ENCODE data around the gene PPP1R26. TPM values are rescaled to one million over a fixed set of nuclear protein-coding genes. Genes with fewer than 3 reads are reported as not detected.
"Not testable (repeated sequence)": the region's sequence is repeated elsewhere in the genome, so short reads cannot be mapped to it uniquely, and the experiment has no call there.

The PPP1R26 gene
- total and polyA plus RNA-seq, 2 of the 8 experiments (the other 6 are each of a cell fraction or from before 2014, with no cell fraction given): 9.8 to 32.7 TPM

- H2BK12ac ChIP-seq (ENCODE audit: low read depth, low read length); H3K36me3 ChIP-seq (ENCODE audit: control insufficient read depth in 2 of 4, insufficient read depth in 4 of 4, low read length in 3 of 4); H3K4ac ChIP-seq (replicated peaks; ENCODE audit: insufficient read length, low read depth, low read length); H3K79me1 ChIP-seq (ENCODE audit: low read depth, low read length); H2BK120ac ChIP-seq (replicated peaks; ENCODE audit: low read depth, low read length); DNase-seq (ENCODE audit: low read depth in 1 of 2, low spot score in 2 of 2); H4K91ac ChIP-seq (replicated peaks; ENCODE audit: insufficient read length, low read length); H3K9me3 ChIP-seq (ENCODE audit: insufficient read depth in 2 of 2, low read depth in 1 of 2, low read length in 1 of 2); H3K14ac ChIP-seq (ENCODE audit: insufficient read length); H3K18ac ChIP-seq (ENCODE audit: extremely low read depth, low read length); H3K23me2 ChIP-seq (ENCODE audit: low read depth, low read length); H3K27me3 ChIP-seq (replicated peaks in 1 of 4; ENCODE audit: control insufficient read depth in 3 of 4, extremely low read depth in 1 of 4, insufficient read depth in 3 of 4, low read length in 3 of 4); POLR2A ChIA-PET (ENCODE audit: partially characterized antibody); H4K20me1 ChIP-seq (replicated peaks in 1 of 2; ENCODE audit: control insufficient read depth in 1 of 2, insufficient read depth in 2 of 2, low read length in 2 of 2); H2AK5ac ChIP-seq (ENCODE audit: low read depth, low read length); H3K23ac ChIP-seq (ENCODE audit: insufficient read length); H4K8ac ChIP-seq (ENCODE audit: extremely low read depth, insufficient read depth, low read length); H3K56ac ChIP-seq (replicated peaks; ENCODE audit: insufficient read length, low read depth, low read length); H3K4me3 ChIP-seq (ENCODE audit: extremely low read depth in 1 of 4, insufficient read depth in 2 of 4, low read depth in 3 of 4, low read length in 4 of 4); H2BK20ac ChIP-seq (ENCODE audit: low read length); H3K79me2 ChIP-seq (ENCODE audit: control insufficient read depth in 1 of 2, insufficient read depth in 2 of 2, low read length in 2 of 2); H2BK5ac ChIP-seq (ENCODE audit: low read depth, low read length); H3K4me1 ChIP-seq (replicated peaks in 1 of 4; ENCODE audit: control insufficient read depth in 3 of 4, insufficient read depth in 4 of 4, low read length in 3 of 4); FAIRE-seq; H3K27ac ChIP-seq (ENCODE audit: low read depth, low read length); H4K5ac ChIP-seq (ENCODE audit: insufficient read length, low read depth, low read length); H3K9ac ChIP-seq (replicated peaks in 1 of 4; ENCODE audit: extremely low read depth in 1 of 4, low read depth in 3 of 4, low read length in 3 of 4); H2BK15ac ChIP-seq (ENCODE audit: low read length); H3K4me2 ChIP-seq (ENCODE audit: insufficient read depth in 1 of 2, low read depth in 2 of 2, low read length in 2 of 2): not testable (repeated sequence)
- 75% methylated on average over 4 of the region's 4 CpGs; no CpG with 5 or more reads in 1 of the 2 experiments for WGBS, 2 experiments (ENCODE audit: extremely low coverage in 1 of 2, insufficient coverage in 1 of 2, insufficient read length in 1 of 2, insufficient replicate concordance in 2 of 2, low coverage in 1 of 2, low lambda C conversion rate in 2 of 2, missing lambda C conversion rate in 1 of 2)
- CTCF ChIA-PET (ENCODE audit: partially characterized antibody): interaction anchor here (2.9 kb wide), 1 partner anchor 29 kb away, joined by 8 read pairs; no protein-coding TSS in a partner anchor
- 0 out of 2 replicates have a peak overlapping the region, but pooled peaks have one; percentile 53 for H2AFZ ChIP-seq (ENCODE audit: low read length)
Measured at GRCh38 chr9:135534826-135535225, 55.2 kb downstream of the PPP1R26 start.

- H2BK120ac ChIP-seq (replicated peaks; ENCODE audit: low read depth, low read length); H3K27ac ChIP-seq (ENCODE audit: low read depth, low read length); H2AFZ ChIP-seq (ENCODE audit: low read length); H3K4ac ChIP-seq (replicated peaks; ENCODE audit: insufficient read length, low read depth, low read length); H3K23me2 ChIP-seq (ENCODE audit: low read depth, low read length); H3K4me2 ChIP-seq (ENCODE audit: insufficient read depth in 1 of 2, low read depth in 2 of 2, low read length in 2 of 2); H3K36me3 ChIP-seq (ENCODE audit: control insufficient read depth in 2 of 4, insufficient read depth in 4 of 4, low read length in 3 of 4); H3K4me3 ChIP-seq (ENCODE audit: extremely low read depth in 1 of 4, insufficient read depth in 2 of 4, low read depth in 3 of 4, low read length in 4 of 4); H3K18ac ChIP-seq (ENCODE audit: extremely low read depth, low read length); H3K56ac ChIP-seq (replicated peaks; ENCODE audit: insufficient read length, low read depth, low read length); H3K79me2 ChIP-seq (ENCODE audit: control insufficient read depth in 1 of 2, insufficient read depth in 2 of 2, low read length in 2 of 2); POLR2A ChIA-PET (ENCODE audit: partially characterized antibody); DNase-seq (ENCODE audit: low read depth in 1 of 2, low spot score in 2 of 2); H3K9ac ChIP-seq (replicated peaks in 1 of 4; ENCODE audit: extremely low read depth in 1 of 4, low read depth in 3 of 4, low read length in 3 of 4); H3K4me1 ChIP-seq (replicated peaks in 1 of 4; ENCODE audit: control insufficient read depth in 3 of 4, insufficient read depth in 4 of 4, low read length in 3 of 4); H4K91ac ChIP-seq (replicated peaks; ENCODE audit: insufficient read length, low read length); H3K14ac ChIP-seq (ENCODE audit: insufficient read length); H4K5ac ChIP-seq (ENCODE audit: insufficient read length, low read depth, low read length); H2BK5ac ChIP-seq (ENCODE audit: low read depth, low read length); FAIRE-seq; H3K27me3 ChIP-seq (replicated peaks in 1 of 4; ENCODE audit: control insufficient read depth in 3 of 4, extremely low read depth in 1 of 4, insufficient read depth in 3 of 4, low read length in 3 of 4); H2BK12ac ChIP-seq (ENCODE audit: low read depth, low read length); H2BK15ac ChIP-seq (ENCODE audit: low read length); H4K8ac ChIP-seq (ENCODE audit: extremely low read depth, insufficient read depth, low read length); H2BK20ac ChIP-seq (ENCODE audit: low read length); H2AK5ac ChIP-seq (ENCODE audit: low read depth, low read length); H3K79me1 ChIP-seq (ENCODE audit: low read depth, low read length); H3K23ac ChIP-seq (ENCODE audit: insufficient read length); H4K20me1 ChIP-seq (replicated peaks in 1 of 2; ENCODE audit: control insufficient read depth in 1 of 2, insufficient read depth in 2 of 2, low read length in 2 of 2); H3K9me3 ChIP-seq (ENCODE audit: insufficient read depth in 2 of 2, low read depth in 1 of 2, low read length in 1 of 2): not testable (repeated sequence)
- WGBS, 2 experiments (ENCODE audit: extremely low coverage in 1 of 2, insufficient coverage in 1 of 2, insufficient read length in 1 of 2, insufficient replicate concordance in 2 of 2, low coverage in 1 of 2, low lambda C conversion rate in 2 of 2, missing lambda C conversion rate in 1 of 2): 89% methylated on average over 11 of the region's 13 CpGs; no CpG with 5 or more reads in 1 of the 2 experiments
- CTCF ChIA-PET (ENCODE audit: partially characterized antibody): interaction anchor here (2.9 kb wide), 1 partner anchor 30 kb away, joined by 8 read pairs; no protein-coding TSS in a partner anchor
Measured at GRCh38 chr9:135535631-135536030, 56.0 kb downstream of the PPP1R26 start.
